MV-4-11 (cell line): ENCODE data around the gene NFATC1.

Experiments
- DNase-seq: peaks from one replicate; lab custom pipeline; 2025; lab: John Stamatoyannopoulos, UW

Gene NFATC1

DNA sequence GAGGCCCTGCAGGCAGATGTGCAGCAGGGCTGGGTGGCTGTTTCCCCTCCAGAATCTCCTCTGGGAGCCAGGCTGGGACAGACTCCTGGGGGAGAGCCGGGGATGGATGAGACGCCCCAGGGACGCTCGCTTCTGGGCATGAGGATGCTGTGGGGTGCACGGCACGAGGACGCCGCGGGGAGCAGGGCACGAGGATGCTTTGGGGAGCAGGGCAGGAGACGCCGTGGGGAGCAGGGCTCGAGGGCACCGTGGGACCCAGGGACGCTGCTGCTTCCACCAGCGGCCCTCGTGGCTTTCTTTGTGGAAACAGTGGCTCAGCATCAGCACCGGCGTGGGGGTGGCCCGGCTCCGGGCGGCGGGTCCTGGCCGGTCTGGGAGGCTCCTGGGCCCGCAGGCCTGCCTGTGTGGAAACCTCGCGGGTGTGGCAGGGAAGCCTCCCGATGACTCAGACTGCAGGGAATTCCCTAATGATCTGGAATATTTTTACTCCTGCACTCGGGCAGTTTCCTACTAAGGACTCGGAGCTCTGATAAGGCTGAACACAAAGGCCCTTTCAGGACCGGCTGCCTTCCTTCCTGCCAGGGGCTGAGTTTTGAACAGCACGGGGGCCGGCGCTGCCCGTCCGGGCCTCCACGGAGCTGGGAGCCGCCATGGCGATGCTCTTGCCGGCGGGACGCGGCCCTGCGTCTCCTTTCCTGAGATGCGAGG, 62.6 kb downstream of the NFATC1 start:
- no peak for DNase-seq

DNA sequence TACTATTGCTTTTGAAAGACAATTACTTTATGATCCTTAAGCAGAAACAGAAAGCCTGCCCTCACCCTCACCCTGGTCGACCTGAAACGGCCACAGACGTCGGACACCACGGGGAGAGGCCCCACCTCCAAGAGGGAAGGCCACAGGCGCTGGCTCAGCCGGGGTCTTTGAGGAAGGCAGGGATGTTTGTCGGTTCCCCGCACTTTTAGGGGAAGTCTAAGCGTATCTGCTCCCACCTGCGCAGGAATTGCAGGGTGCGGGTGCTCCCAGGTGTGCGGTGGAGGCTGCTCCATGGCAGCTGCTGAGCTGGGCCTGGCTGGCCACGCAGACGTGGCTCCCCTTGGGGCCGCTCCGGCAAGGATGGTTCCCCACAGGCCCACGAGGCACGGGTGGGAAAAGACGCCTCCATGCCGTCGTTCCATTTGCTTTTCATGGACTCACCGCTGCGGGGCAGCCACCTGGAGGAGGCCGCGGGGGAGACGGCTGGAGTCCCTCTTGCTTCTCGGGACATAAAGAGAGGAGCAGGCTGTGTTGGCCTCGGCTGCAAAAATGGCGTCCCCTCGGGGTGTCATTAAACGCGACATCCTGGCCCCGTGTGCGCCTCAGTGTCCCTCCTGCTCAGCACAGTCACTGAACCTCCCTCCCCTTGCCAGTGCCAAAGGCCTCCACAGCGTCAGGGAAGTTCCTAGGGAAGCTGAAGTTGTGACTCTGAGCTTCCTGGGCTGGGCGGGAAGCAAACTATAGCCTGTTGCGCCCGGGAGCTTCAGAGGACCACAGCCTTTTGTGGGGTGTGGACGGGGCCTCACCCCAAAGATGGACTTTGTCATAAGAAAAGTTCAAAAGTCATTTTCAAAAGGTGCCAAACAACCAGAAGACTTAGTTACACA, 63.4 kb downstream of the NFATC1 start:
- DNase-seq, result no peak

DNA sequence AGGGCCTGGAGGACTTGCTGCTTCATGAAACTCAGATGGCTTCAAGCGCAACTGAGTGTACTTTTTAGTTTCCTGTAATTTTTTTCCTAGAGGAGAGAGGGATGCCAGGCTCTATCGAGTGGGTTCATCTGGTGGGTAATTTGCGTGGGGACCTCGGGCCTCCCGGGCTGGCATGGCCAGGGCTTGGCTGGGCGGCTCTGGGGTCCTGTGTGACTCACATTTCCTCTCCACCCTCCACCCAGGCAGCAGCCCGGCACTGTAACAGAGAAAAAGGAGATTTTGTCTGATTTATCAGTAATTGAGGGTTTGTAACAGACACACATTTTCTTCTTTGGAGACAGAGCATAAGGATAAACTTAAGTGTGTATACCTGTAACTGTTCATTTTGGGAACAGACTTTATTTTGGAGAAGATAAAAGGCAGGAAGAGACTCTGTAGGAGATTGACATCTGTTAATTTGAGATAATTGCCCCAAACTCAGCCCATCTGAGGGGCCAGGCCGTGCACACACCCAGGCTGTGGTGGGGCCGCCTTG, 64.3 kb downstream of the NFATC1 start:
- DNase-seq, result no peak

DNA sequence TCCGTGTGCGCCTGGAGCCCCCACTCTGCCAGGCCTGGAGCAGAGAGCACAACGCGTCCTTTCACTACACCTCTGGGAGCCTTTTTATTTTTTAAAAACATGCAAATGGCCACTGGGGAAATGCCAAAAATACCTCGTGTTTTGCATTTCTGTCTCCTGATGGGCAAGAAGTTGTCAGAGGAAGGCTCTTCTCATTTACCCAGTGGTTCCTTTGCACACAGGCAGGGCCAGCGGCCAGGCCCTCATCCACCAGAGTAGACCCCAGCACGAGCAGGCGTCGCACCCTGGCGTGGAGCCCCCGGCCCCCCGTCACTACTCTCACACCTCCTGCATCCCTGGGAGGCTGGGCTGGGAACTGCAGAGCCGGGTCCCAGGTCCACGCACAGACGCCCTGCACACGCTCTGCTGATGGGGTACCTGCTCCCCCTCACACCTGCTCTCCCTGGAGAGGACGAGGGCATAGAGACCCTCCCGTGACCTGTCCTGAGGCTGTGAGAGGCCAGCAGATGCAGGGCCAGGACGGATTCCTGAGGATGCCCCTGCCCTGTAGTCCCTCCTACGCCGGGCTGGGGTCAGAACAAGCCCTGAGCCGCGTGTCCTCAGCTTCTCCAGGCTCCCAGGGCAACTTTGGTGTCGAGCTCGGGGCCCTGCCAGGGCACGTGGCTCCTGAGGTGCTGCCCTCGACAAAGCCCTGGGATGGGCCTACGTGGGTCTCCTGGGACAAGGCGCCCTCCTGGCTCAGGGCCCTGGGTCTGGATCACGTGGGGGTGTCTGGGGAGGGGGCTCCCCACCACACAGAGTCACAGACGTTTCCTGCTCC, 65.0 kb downstream of the NFATC1 start:
- no peak for DNase-seq

DNA sequence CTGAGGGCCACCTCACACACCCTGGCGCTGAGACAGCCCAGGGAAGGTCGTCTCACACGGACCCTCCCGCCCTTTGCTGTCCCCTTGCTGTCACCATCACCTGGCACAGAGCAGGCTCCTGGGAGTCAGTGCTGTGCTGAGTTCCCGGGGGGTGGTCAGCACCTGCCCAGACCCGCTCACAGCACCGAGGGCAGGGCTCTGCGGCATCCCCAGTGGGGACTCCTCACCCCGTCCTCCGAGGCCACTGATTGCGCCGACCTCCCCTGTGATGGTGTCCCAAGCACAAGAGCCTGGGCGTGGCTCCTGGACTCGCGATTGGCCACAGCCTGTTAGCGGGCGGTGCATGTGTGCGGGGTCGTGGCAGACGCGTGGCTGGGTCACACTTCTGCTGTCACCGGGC, 65.9 kb downstream of the NFATC1 start:
- DNase-seq, result no peak

DNA sequence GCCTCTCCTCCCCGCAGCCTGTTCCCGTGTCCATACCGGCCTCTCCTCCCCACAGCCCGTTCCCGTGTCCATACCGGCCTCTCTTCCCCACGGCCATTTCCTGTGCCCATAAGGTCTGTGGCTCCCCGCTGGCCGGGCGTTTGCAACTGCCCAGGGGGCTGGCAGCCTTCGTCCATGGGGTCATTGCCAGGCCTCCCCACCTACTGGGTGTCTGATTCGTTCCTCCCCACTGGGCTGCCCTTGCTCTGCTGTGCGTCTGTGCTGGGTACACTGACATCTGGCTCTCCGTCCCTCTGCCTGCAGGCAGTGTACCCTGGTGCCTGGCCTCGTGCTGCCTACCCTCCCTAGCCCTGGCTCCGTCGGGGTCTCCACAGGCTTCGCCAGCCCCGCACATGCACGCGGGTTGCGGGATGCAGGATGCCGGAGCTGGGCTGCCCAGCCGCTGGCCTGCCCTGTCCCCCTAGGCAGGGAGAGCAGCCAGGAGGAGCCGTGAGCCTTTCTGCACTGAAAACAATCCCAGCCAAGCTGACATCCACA, 67.8 kb downstream of the NFATC1 start:
- DNase-seq, result no peak

DNA sequence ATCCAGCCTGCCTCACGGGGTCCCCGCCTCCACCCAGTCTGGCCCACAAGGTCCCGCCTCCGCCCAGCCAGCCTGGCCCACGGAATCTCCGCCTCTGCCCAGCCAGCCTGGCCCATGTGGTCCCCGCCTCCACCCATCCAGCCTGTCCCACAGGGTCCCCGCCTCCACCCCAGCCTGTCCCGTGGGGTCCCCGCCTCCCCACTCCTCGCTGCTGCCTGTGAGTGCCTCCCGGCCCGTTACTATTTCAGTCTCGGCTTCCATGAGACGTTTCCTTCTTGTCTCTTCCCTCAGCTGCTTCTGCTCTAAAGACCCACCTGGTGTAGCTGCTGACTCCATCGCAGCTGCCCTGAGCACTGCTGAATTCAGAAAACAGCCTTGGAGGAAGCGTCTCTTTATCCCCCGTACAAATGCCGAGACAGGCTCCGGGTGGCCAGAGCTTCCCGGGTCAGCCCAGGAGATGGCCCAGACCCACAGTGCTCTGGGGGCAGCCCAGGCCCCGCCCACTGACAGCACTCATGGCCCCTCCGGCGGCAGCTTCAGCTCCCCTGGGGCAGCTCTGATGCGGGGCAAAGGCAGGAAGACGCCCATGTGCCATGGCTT, 69.8 kb downstream of the NFATC1 start:
- DNase-seq, result no peak

DNA sequence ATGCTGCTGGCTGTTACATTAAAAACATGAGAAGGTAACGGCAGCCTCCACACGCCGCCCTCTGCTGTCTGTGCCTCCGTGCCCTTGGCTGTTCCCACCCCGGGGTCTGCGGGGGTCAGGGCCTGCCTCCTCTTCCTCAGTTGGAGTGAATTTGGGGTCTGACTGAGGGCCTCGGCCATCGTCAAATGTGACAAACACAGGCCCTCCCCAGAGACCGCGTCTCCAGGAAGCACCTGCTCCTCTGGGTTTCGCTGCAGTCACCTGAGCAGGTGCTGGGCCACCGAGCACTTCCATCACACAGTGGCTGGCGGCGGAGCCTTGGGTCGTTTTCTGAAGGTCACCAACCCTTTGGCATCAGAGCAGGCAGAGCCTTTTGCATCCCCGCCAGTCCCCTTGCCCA, 70.9 kb downstream of the NFATC1 start:
- DNase-seq, result no peak

DNA sequence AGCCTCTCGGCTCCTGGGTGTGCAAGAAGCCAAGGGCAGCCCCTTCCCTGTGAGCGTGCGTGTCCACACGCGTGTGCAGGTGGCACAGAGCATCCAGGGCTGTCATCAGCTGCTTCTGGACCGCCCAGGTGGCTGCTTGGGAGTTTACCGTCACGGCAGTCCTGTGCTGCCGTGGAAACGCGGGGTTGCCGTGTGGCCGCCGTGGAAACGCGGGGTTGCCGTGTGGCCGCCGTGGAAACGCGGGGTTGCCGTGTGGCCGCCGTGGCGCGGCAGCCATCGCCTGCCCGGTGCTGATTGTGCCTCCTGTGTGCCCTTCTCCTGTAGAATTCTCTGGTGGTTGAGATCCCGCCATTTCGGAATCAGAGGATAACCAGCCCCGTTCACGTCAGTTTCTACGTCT, 71.4 kb downstream of the NFATC1 start:
- no peak for DNase-seq

DNA sequence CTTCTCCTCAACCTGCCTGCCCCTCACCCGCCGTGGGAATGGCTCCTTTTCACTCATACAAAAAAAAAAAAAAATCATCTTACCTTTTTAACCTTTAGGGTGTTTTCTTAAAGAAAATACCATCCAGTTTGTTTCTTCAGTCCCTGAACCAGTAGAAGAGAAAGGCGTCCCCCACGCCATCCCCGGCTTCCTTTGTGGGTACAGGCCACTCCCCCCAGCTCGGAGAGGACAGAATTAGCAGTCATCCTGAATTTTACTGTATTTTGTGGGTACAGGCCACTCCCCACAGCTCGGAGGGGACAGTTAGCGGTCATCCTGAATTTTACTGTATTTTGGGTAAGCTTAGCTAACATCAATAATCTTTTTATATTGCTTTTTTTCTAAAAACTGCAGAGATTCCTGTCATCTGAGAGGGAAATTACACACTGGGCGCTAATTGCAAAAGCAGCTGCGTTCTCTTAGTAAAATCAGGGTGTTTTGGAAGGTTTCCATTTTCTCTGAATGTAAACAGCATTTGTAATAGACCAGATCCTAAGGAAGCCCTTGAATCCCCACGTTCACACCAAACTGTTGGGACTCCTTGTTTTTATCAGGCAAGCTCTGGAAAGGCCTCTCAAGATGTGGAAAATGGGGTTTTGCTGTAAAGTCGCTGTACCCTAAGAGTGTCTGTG, 72.5 kb downstream of the NFATC1 start:
- DNase-seq, result no peak

DNA sequence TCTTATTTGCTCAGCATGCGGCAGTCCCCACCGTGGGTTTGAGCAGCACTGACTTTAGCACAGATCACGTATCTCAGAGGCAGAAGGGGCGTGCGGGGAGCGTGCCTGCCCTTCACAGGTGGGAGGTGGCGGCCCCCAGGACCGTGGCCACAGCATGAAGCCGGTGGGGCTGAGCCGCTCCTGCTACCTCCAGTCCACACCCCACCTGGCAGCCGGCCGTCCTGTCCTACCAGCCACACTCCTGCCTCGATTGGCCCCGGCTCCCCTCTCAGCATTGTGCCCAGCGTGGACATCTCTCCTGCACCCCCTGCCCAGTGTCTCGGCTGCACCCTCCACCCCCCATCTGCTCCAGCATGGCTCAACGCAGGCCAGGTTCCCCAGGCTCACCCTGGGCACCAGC, 73.6 kb downstream of the NFATC1 start:
- no peak for DNase-seq

DNA sequence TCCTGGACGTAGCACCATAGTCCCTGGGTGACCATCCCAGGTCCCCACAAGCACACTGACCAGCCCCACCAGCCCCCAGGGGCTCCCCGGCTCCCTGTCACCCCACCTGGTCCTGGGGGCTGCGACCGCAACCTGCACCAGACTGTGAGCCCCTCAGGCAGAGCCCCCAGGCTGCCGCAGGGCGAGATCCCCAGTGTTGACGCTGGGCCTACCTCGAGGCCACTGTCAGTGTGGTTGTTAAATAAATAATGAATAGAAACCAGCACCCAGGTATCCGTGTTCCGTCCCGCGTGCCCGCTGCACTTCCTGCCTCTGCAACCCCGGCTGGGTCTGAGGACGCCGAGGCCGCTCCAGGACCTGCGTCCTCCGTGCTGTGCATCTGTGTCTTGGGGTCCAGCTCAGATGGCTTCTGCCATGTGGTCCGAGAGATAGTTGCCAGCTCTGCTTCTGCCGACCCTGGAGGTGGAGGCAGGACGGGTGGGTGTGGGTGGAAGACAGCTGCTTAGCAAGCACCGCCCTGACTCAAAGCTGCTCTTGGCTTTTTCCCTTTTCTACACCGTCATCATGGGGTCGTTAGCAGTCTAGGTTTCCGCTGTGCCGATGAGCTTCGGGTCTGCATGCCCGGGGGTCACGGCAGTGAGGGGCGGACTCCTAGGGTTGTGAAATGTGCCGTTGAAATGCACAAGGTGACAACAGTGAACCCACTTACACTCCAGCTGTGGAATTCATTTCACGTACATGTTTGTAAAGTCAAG, 74.2 kb downstream of the NFATC1 start:
- DNase-seq, result no peak

DNA sequence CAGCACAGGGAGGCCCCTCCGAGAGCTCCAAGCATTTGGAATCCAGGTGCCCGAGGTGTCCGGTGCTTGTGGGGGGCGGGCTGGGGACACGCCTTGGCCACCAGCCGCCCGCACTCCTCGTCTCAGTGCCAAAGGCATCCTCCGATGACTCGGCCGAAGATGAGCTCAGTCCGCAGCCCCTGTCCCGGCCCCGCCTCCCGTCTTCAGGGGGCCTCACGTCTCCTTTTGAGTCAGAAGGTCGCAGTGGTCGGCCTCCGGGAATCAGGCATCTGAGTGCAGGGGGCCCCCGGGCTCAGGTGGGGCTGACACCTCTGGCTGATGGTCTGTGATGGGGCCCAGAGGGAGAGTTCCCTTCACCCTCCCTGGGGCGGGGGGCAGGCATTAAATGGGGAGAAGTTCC, 74.8 kb downstream of the NFATC1 start:
- no peak for DNase-seq

DNA sequence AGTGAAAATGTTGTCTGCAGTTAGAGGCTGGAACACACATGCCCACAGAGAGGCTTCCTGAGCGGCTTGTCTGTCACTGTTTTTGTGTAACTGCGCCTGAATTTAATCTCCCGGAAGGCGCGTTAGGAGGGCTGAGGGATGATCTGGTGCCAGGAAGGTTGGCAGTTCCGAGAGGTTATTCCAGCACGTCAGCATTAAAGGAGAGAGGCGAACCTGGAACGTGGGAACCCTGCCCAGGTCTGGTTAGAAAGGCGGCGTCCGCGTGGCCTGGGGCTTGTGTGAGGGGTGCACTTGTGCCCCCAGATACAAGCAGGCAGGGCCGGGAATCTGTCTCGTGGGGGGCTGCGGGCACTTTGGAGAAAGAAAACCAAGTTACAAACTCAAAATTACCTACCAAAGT, 75.3 kb downstream of the NFATC1 start:
- DNase-seq, result no peak

DNA sequence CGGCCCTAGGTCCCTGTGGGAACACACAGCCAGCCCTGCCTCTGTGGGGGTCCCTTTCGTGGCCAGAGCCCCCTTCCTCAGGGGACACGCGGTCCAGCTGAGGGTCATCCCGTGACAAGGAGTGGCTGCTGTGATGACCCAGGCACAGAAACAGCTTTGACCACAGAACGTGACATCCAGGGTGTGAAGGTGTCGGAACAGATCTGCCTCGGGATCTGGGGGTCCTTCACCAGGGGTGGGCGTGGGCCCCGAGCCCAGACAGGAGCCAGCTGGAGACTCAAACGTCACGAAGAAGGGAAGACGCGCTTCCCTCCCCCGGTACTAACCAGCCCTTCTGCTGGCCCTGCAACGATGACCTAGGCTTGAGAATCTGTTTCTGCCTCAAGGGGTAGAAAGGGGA, 75.9 kb downstream of the NFATC1 start:
- DNase-seq, result no peak

DNA sequence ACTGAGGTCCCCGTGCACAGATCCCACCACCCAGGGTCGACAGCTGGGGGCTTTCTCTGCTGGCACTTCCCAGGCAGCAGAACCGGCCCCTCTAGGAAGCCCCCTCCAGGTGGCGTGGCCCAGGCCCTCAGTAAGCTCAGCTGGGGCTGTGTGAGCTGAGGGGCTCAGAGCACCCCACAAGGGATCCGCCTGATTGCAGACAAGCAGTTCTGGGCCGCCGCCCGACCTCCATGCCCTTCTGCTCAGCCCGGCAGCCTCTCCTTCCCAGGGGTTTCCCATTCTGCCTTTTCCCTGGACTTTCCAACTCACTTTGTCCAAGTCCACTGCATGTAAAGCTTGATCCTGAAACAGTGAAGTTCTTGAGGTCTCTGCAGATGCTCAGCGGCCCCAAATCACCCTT, 76.4 kb downstream of the NFATC1 start:
- no peak for DNase-seq

DNA sequence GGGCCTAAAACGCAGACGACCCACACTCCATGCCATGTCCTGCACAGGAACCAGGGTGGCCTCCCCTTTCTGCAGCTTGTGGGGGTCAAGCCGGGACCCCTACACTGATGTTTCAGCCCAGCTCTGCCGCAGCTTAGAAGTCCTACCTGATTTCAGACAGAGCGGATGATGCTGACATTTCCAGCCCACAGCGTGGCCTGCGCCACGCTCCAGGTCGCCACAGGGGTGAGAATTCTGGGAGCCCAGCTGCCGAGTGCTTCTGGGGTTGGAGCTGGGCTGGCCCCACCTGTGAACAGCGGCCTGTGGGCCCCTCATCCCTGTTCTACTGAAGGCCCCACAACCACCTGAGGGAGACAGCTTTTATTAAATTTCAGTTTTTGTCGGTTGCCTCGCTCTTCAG, 77.2 kb downstream of the NFATC1 start:
- no peak for DNase-seq

DNA sequence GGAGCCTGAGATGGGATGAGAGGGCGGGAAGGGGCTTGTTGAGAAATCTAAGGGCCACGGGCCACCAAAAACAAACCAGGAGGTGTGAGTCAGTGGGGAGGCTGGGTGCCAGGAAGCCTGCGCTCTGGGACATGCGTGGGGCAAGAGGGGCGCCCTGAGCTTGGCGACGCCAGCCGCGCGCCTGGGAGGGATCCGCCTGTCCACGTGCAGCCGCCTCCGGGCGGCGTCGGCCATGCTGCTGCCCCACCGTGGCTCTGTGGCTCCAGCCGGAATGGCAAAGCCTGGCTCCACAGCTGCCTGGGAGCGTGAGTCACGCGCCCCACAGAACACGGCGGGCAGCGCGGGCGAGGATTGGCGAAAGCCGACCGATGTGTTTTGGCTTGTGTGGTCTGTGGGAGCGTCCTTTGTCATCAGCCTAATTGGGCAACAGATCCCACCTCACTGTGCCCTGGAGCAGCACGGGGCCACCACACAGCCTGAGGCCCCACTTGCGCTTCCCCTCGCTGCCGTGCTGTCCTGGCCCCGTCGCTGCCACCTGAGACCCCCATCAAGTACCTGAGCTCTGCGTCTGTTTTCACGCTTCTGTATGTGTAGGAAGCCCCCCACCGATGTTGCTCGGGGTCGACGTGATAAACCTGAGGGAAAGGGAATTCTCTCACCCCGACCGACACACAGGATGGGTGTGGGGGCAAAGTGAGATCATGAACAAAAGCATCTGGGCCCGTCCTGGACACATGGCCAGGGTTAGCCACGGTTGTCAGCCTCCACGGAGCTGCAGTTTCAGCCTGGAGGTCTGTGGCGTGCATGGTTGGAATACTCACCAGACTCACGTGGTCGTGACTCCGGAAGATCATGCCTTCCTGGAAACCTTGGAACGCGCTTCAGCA, 80.5 kb downstream of the NFATC1 start:
- DNase-seq, result no peak

DNA sequence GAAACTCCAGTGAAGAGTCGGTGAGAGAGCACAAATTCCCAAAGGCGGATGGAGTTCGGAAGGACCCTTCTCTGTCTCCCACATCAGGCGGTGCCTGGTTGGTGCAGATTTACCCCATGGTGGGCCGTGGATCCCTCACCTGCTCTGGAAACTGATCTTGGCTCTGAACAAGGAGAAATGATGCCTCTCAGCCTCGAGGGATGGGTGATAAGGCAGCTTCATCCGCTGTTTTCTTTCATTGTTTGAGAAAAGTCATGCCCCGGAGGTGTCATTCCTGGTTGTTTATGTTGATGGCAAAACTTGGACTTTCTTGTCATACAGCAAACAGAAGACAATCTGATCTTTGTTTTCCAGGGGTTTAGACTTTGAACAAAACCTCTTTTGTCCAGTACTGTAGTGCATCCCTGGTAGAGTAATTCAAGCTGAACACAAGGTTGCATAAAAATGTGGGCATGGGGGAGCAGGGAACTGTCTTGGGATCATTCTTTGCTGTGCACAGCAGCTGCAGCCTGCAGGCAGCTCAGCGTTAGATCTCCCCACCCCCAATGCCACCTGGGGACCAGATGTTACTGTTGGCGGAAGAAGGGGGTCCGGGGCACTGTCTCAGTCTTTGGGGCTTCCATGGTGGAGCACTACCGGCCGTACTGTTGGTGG, 81.3 kb downstream of the NFATC1 start:
- no peak for DNase-seq
